Gastroesophageal sphincter (tissue), 4 donors: ENCODE measurements around the gene LSAMP. TPM values are rescaled to one million over a fixed set of nuclear protein-coding genes. Genes with fewer than 3 reads are reported as not detected.

Experiments
- ATAC-seq: fragments of 150-250 bp; one replicate; pipeline ENCODE4 v1.9.1; 2016; ENCODE audit warnings: mild to moderate bottlenecking, moderate library complexity
- H3K27ac ChIP-seq, 4 donors: fragments of 200-600 bp; sonication (generic) in 3 of 4; 1 replicate in 3 of 4; 2 replicates in 1 of 4; pipeline ENCODE4 v1.5.1; 2016 to 2019
- H3K27me3 ChIP-seq: fragments of 200-600 bp; sonication (generic); one replicate; pipeline ENCODE4 v1.5.1; 2019
- H3K36me3 ChIP-seq, 2 donors: fragments of 200-600 bp; sonication (generic); one replicate each; pipeline ENCODE4 v1.5.1; 2019; ENCODE audit warnings: control low read depth in 1 of 2
- H3K4me1 ChIP-seq, 3 donors: fragments of 200-600 bp; sonication (generic); 1 replicate in 2 of 3; 2 replicates in 1 of 3; pipeline ENCODE4 v1.5.1; 2016 to 2019; ENCODE audit warnings: control low read depth in 2 of 3
- H3K4me3 ChIP-seq, 2 donors: fragments of 200-600 bp; sonication (generic); one replicate each; pipeline ENCODE4 v1.5.1; 2019; ENCODE audit warnings: mild to moderate bottlenecking in 1 of 2, moderate library complexity in 1 of 2
- H3K9me3 ChIP-seq, 3 donors: fragments of 200-600 bp; sonication (generic); one replicate each; pipeline ENCODE4 v1.5.1; 2017 to 2019; ENCODE audit warnings: control low read depth in 2 of 3
- EP300 ChIP-seq: sonication (generic); formaldehyde crosslinking; IDR thresholded peaks from one replicate; pipeline ENCODE4 v1.6.1; 2017; ENCODE audit warnings: antibody characterized with exemption, mild to moderate bottlenecking
- POLR2A ChIP-seq, 2 donors: fragments of 450-650 bp; IDR thresholded peaks; one replicate each; pipeline ENCODE4 v1.6.1; 2017; ENCODE audit warnings: antibody characterized with exemption in 2 of 2, mild to moderate bottlenecking in 2 of 2, moderate library complexity in 1 of 2
- POLR2AphosphoS5 ChIP-seq: sonication (generic); formaldehyde crosslinking; IDR thresholded peaks from one replicate; pipeline ENCODE4 v1.6.1; 2017; ENCODE audit warnings: antibody characterized with exemption
- WGBS, 2 donors: methylation state at CpG; one replicate each; pipeline ENCODE4 v1.1.5; 2018; ENCODE audit warnings: low coverage in 1 of 2; 5-methylcytosine and 5-hydroxymethylcytosine counted together
- total RNA-seq, 4 donors: library from RNA; depleted of rRNA; stranded (reverse); fragments of >200 nt; gene quantifications; one replicate each; pipeline ENCODE4 v1.1.0, GENCODE V29; 2016
- TF ChIP-seq, protein P1 (sequence below), 4 experiments: fragments of 200-600 bp in 2 of 4; fragments of 450-650 bp in 2 of 4; sonication (generic) in 1 of 4; IDR thresholded peaks; one replicate each; pipeline ENCODE4 v1.5.1; 2017 to 2019; ENCODE audit warnings: antibody characterized with exemption in 4 of 4, mild to moderate bottlenecking in 2 of 4, moderate library complexity in 2 of 4

Gene LSAMP
- total RNA-seq, 4 donors from 2014 or later, result 1.5 to 9.3 (median 3.6) TPM

DNA sequence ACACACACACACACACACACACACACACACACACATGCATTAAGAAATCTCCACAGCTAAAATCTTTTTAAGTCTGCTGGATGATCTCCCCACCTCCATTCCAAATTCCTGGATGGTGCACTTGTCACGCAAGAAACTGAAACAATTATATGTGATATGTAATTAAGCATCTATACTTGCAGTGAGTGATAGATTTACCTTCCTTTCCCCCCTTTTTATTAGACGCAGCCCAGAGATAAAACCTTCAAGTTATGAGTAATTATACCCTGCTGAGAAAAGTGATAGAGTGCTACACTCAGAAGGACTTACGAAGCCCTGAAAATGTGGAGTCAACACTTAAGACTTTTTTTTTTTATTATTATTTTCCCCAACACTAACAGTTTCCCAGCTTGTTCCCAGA lies 255.2 kb downstream of the LSAMP start:
- ATAC-seq, result no peak
- no peak overlapping the region for H3K27ac ChIP-seq
- no peaks in the 10 kb centered on the region for H3K36me3 ChIP-seq
- H3K9me3 ChIP-seq, result no peaks in the 10 kb centered on the region
- H3K27me3 ChIP-seq, result no peaks in the 10 kb centered on the region
- H3K4me3 ChIP-seq, result no peak overlapping the region
- no peaks in the 10 kb centered on the region for H3K4me1 ChIP-seq
- no peak for TF ChIP-seq EP300
- no peak for TF ChIP-seq POLR2AphosphoS5
- no peak for TF ChIP-seq POLR2A (IDR thresholded peaks at IDR 0.05)
- 73 to 84% methylated on average over 3 of the region's 3 CpGs for WGBS, 2 donors

DNA sequence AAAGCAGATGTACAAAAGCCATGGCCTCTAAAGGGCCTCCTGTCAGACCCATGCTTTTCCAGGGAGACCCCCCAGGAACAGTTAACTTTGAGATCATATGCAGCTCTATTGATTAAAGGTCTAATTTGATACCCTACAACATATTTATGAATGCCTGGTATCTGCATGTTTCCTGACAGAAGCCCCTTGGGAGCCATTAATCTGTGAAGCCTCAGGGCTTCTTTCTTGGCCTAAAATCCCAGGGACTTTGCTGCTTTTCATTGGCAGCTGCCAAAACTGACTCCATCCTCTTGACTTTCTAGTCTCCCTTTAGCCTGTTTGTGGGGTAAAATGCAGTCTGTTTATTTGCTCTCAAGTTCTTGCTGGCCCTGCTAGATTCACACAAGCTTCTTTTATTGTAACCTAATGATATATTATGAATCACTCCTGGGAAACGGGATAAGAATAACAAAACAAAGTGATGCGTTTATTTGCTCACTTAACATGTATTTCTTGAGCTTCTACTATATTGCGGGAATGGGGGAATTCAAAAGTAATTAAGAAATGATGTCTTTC lies 257.0 kb downstream of the LSAMP start:
- TF ChIP-seq POLR2A (IDR thresholded peaks at IDR 0.05), result no peak
- TF ChIP-seq, protein P1, sequence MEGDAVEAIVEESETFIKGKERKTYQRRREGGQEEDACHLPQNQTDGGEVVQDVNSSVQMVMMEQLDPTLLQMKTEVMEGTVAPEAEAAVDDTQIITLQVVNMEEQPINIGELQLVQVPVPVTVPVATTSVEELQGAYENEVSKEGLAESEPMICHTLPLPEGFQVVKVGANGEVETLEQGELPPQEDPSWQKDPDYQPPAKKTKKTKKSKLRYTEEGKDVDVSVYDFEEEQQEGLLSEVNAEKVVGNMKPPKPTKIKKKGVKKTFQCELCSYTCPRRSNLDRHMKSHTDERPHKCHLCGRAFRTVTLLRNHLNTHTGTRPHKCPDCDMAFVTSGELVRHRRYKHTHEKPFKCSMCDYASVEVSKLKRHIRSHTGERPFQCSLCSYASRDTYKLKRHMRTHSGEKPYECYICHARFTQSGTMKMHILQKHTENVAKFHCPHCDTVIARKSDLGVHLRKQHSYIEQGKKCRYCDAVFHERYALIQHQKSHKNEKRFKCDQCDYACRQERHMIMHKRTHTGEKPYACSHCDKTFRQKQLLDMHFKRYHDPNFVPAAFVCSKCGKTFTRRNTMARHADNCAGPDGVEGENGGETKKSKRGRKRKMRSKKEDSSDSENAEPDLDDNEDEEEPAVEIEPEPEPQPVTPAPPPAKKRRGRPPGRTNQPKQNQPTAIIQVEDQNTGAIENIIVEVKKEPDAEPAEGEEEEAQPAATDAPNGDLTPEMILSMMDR (IDR thresholded peaks at IDR 0.05), result no peak
- TF ChIP-seq POLR2AphosphoS5, result no peak
- TF ChIP-seq EP300, result no peak
- WGBS, 2 donors, result 66 to 71% methylated on average over 3 of the region's 3 CpGs
- no peak for ATAC-seq
- Histone ChIP-seq H3K27me3 (no peaks in the 10 kb centered on the region), H3K9me3 (no peaks in the 10 kb centered on the region), H3K4me3 (no peak overlapping the region), H3K36me3 (no peaks in the 10 kb centered on the region), H3K4me1 (no peaks in the 10 kb centered on the region), H3K27ac (no peak overlapping the region)

DNA sequence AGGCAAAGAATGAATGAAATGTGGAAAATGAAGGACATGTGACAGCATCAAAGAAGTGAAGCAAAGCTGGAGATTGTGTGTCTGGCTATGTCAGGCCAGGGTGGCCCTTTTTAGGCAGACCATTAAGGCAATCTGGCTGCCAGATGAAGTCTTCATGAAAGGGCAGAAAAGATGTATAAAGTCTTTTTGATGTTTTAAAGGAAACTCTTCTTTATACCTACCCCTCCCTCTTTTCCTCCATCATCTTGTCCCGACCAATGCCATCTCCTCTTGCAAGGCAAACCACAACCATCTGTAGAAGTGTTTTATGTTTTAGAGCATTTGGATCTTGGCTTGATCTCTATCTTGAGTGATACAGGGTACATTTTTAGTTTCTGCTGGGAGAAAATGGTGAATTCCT lies 259.2 kb downstream of the LSAMP start:
- Histone ChIP-seq H3K4me1 (no peaks in the 10 kb centered on the region), H3K27ac (no peak overlapping the region), H3K27me3 (no peaks in the 10 kb centered on the region), H3K4me3 (no peak overlapping the region), H3K36me3 (no peaks in the 10 kb centered on the region), H3K9me3 (no peaks in the 10 kb centered on the region)
- no peak for ATAC-seq
- TF ChIP-seq POLR2AphosphoS5 (no peak), EP300 (no peak), POLR2A (IDR thresholded peaks at IDR 0.05) (no peak)
- TF ChIP-seq, protein P1 (IDR thresholded peaks at IDR 0.05), result no peak
- 81 to 100% methylated on average over 1 of the region's 1 CpG for WGBS, 2 donors

DNA sequence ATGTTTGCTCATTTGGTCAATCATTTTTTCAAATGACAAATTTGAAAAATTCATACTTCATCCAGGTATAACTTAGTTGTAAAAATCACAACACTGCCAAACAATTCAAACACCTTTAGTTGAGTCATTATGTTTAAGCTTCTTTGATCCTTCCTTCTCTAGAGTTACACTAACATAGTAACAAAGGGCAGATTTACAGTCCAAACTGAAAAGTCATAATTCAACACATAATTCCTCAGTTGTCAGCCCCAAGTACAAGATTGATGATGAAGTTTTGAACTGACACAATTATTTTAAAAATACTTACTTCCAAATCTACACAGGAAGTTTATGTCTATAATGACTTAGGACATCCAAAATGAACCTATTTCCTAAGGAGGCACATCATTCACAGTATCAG lies 264.1 kb downstream of the LSAMP start:
- Histone ChIP-seq H3K36me3 (no peaks in the 10 kb centered on the region), H3K9me3 (no peaks in the 10 kb centered on the region), H3K27ac (no peak overlapping the region), H3K4me3 (no peak overlapping the region), H3K27me3 (no peaks in the 10 kb centered on the region), H3K4me1 (no peaks in the 10 kb centered on the region)
- ATAC-seq, result no peak
- TF ChIP-seq EP300 (no peak), POLR2A (IDR thresholded peaks at IDR 0.05) (no peak), POLR2AphosphoS5 (no peak)
- TF ChIP-seq, protein P1 (IDR thresholded peaks at IDR 0.05), result no peak

DNA sequence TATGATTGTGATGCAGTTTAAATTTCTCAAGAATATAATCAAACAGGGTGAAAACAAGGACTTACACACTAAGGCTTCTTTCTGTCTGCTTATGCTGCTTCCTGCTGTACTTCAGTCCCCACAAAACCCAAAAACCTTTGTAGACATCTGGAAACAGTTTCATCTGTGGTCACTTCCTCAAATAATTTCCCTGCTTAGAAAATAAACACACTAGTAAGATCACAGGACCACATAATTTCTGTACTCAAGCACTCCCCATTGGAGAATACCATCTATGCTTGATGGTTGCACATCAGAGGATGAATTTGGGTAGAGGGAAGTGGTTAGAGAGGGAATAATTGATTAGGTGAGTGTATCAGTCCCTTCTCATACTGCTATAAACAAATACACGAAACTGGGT lies 266.2 kb downstream of the LSAMP start:
- no peak for ATAC-seq
- Histone ChIP-seq H3K4me1 (no peaks in the 10 kb centered on the region), H3K4me3 (no peak overlapping the region), H3K27me3 (no peaks in the 10 kb centered on the region), H3K9me3 (no peaks in the 10 kb centered on the region), H3K36me3 (no peaks in the 10 kb centered on the region), H3K27ac (no peak overlapping the region)
- no peak for TF ChIP-seq POLR2AphosphoS5
- TF ChIP-seq, protein P1 (IDR thresholded peaks at IDR 0.05), result no peak
- TF ChIP-seq EP300, result no peak
- TF ChIP-seq POLR2A (IDR thresholded peaks at IDR 0.05), result no peak
- 33% methylated on average over 1 of the region's 1 CpG; no CpG with 5 or more reads in 1 of the 2 donors for WGBS, 2 donors
